Measurements from ENCODE around the gene SFMBT1.

GRCh38 chr3:53056442-53056841, 10.6 kb upstream of the SFMBT1 start:
- no peak for TF ChIP-seq POLR2AphosphoS5 (IDR thresholded peaks at IDR 0.05; ENCODE audit: low read depth, low read length)
- no peak for TF ChIP-seq REST (IDR thresholded peaks at IDR 0.05; ENCODE audit: insufficient read depth in 1 of 2, low read depth in 2 of 2, low read length in 2 of 2)
- no peak for TF ChIP-seq SIN3A (IDR thresholded peaks at IDR 0.05; ENCODE audit: borderline replicate concordance, insufficient read depth, low read length)

Measured in PFSK-1 (cell line).